Mucosa of descending colon (tissue), 3 donors: ENCODE data around the gene IFI27. TPM values are rescaled to one million over a fixed set of nuclear protein-coding genes. Genes with fewer than 3 reads are reported as not detected.
"Not testable (repeated sequence)": the region's sequence is repeated elsewhere in the genome, so short reads cannot be mapped to it uniquely, and the experiment has no call there.

Experiments used
- ATAC-seq: fragments of 200-7000 bp; cut with Tn5 transposase; one replicate; pipeline ENCODE4 v1.9.1; 2020; ENCODE audit warnings: mild to moderate bottlenecking, moderate library complexity
- DNase-seq, 3 donors: peaks; one replicate each; pipeline ENCODE4 v3.0.0-alpha.2; 2020
- H3K36me3 ChIP-seq: fragments of 200-600 bp; one replicate; pipeline ENCODE4 v1.8.0; 2021; ENCODE audit warnings: low read depth, mild to moderate bottlenecking
- H3K4me1 ChIP-seq: fragments of 200-600 bp; one replicate; pipeline ENCODE4 v1.8.0; 2021; ENCODE audit warnings: low read depth, mild to moderate bottlenecking
- H3K4me3 ChIP-seq: fragments of 200-600 bp; one replicate; pipeline ENCODE4 v1.8.0; 2021; ENCODE audit warnings: mild to moderate bottlenecking
- H3K9me3 ChIP-seq: fragments of 200-600 bp; one replicate; pipeline ENCODE4 v1.8.0; 2021; ENCODE audit warnings: mild to moderate bottlenecking
- CTCF ChIP-seq: fragments of 200-600 bp; IDR thresholded peaks from one replicate; pipeline ENCODE4 v1.8.0; 2022; ENCODE audit warnings: antibody characterized with exemption, mild to moderate bottlenecking
- intact Hi-C, 2 donors: fragments of 100-400 bp; cut with DNase I in 1 of 2; cut with micrococcal nuclease in 1 of 2; formaldehyde crosslinking; loops; one replicate each; pipeline versions ENCODE4 v1.11.0 to v1.11.1; 2022; cut with DNase I, micrococcal nuclease
- long read RNA-seq, 2 donors: library from polyadenylated mRNA; unstranded; transcript quantifications; one replicate each; pipeline ENCODE4 v2.0.0, GENCODE V29; 2019 to 2021
- total RNA-seq, 3 donors: library from RNA; stranded (reverse); fragmentation: NEBNext Ultra II Directional in 2 of 3; extraction: Animal tissue kit (Norgen Biotek cat#: 25700) in 2 of 3; gene quantifications; one replicate each; pipeline versions ENCODE4 v1.2.1 to v1.2.4, GENCODE V29; 2021 to 2023
- donor health status: DM: no; HTN: no; CAD: no; lungs with moderate emphysema.
- donor health status: DM: no; HTN: no; CAD: no.
- donor health status: DM: no; HTN: yes; CAD: no.

IFI27 gene
- total RNA-seq: 1,000 to 10,000 TPM in 1 of 3 donors, 100 to 1,000 TPM in 2; 427 to 1,655 (median 710) TPM
- long read RNA-seq, donor 1, transcript IFI27-215 (5 exons, 644 nt): major isoform, 34 of 163 reads
- long read RNA-seq, donor 1, transcript IFI27-209 (2 exons, 681 nt): minor isoform, 5 of 163 reads
- long read RNA-seq, donor 1, transcript IFI27-211 (5 exons, 364 nt): minor isoform, 29 of 163 reads
- long read RNA-seq, donor 1, partial matches to known transcripts: 1 of 163 reads
- long read RNA-seq, donor 1, other reads (novel, unspliced or antisense): 91 of 163 reads
- long read RNA-seq, donor 2, transcript IFI27-212 (4 exons, 505 nt): minor isoform, 46 of 854 reads
- long read RNA-seq, donor 2, transcript IFI27-211 (5 exons, 364 nt): major isoform, 402 of 854 reads
- long read RNA-seq, donor 2, transcript IFI27-210 (6 exons, 716 nt): minor isoform, 10 of 854 reads
- long read RNA-seq, donor 2, transcript IFI27-215 (5 exons, 644 nt): minor isoform, 308 of 854 reads
- long read RNA-seq, donor 2, partial matches to known transcripts: 12 of 854 reads
- long read RNA-seq, donor 2, other reads (novel, unspliced or antisense): 71 of 854 reads

DNA sequence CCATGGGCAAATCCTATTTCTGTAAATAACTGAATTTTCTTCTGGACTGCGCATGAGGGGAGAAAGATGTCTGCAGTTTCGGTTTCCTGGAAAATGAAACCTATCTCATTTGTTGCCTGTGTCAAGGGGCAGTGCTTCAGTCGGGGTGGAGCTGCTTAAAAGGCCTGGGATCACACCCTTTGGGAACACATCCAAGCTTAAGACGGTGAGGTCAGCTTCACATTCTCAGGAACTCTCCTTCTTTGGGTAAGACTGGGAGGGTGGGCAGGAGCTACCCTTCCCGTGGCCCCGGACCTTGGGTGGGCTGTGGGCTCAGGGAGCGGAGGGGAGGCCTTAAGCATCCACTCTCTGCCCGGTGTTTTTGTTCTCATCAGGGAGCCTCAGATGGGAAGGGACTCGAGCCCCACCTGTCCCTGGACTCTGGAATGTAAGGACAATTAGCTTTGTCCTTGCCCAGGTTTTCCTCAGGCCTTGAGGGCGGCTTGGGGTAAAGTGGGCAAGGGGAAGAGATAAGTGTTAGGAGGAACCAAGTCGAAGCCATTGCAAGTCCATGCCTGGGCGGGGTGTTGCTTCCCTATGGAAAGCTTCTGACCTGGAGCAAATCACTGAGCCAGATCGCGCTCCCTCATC is at the start of gene IFI27:
Gene IFI27, plus strand, starts transcription at position 185 of the 630 bp plus-strand sequence.
- Histone ChIP-seq H3K4me3 (peak within 1 kb of the TSS; percentile 1), H3K4me1 (peaks cover 25% of the 10 kb centered on the region), H3K9me3 (no peaks in the 10 kb centered on the region), H3K36me3 (no peaks in the 10 kb centered on the region)
- TF ChIP-seq CTCF: no peak
- DNase-seq: peak; percentile 67 to 83 (median 72)
- intact Hi-C loops: loop anchor here in 1 of 2 donors (2.0 kb wide), 1 partner anchor 30 kb away; the partner anchor contains the start of genes DDX24 and IFI27L1
- peak; percentile 83 for ATAC-seq

- H3K4me3 ChIP-seq: no peak overlapping the region
- no peaks in the 10 kb centered on the region for H3K36me3 ChIP-seq
- intact Hi-C loops: no loop called here
- ATAC-seq (no peak), DNase-seq (no peak)
- no peaks in the 10 kb centered on the region for H3K9me3 ChIP-seq
- H3K4me1 ChIP-seq: peaks cover 24% of the 10 kb centered on the region
- no peak for TF ChIP-seq CTCF
These were observed 48.1 kb upstream of the IFI27 start for GRCh38 chr14:94062344-94062940.

- DNase-seq (peak; percentile 68 to 75 (median 69)), ATAC-seq (peak; percentile 94)
- no peaks in the 10 kb centered on the region for H3K9me3 ChIP-seq
- intact Hi-C loops: no loop called here
- TF ChIP-seq CTCF: no peak
- H3K36me3 ChIP-seq: no peaks in the 10 kb centered on the region
- peaks cover 25% of the 10 kb centered on the region for H3K4me1 ChIP-seq
- H3K4me3 ChIP-seq: no peak overlapping the region
These were observed 44.4 kb upstream of the IFI27 start for GRCh38 chr14:94066089-94066676.

DNA sequence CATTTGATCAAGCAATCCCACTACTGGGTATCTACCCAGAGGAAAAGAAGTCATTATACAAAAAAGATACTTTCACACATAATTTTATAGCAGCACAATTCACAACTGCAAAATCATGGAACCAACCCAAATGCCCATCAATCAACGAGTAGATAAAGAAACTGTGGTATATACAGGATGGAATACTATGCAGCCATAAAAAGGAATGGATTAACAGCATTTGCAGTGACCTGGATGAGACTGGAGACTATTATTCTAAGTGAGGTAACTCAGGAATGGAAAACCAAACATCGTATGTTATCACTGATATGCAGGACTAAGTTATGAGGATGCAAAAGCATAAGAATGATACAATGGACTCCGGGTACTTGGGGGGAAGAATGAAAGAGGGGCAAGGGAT is 38.5 kb upstream of the IFI27 start:
- H3K36me3 ChIP-seq, H3K9me3 ChIP-seq, H3K4me3 ChIP-seq, intact Hi-C loops, DNase-seq, ATAC-seq: not testable (repeated sequence)
- H3K4me1 ChIP-seq: peaks cover 14% of the 10 kb centered on the region

DNA sequence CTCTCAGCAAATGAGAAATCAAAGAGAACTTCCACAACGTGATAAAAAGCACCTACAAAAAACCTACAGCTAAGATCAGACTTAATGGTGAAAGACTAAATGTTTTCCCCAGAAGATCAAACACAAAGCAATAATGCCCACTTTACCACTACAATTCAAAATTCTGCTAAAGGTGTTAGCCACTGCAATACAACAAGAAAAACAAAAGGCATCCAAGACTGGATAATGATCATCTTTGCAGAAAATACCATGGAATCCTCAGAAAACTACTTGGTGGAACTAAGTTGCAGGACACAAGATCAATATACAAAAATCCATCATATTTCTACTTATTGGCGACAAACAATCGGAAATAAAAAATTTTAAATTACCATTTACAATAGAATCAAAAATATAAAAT is 36.0 kb upstream of the IFI27 start:
- TF ChIP-seq CTCF: no peak
- H3K4me1 ChIP-seq: peaks cover 30% of the 10 kb centered on the region

More for the DNA sequence above, 36.0 kb upstream of the IFI27 start:
- intact Hi-C loops: no loop called here
- Histone ChIP-seq H3K4me3 (no peak overlapping the region), H3K9me3 (no peaks in the 10 kb centered on the region), H3K36me3 (no peaks in the 10 kb centered on the region)
- DNase-seq (no peak), ATAC-seq (no peak)
